ENCODE measurements around the gene ZNF575. TPM values are rescaled to one million over a fixed set of nuclear protein-coding genes. Genes with fewer than 3 reads are reported as not detected.

The ZNF575 gene, protein sequence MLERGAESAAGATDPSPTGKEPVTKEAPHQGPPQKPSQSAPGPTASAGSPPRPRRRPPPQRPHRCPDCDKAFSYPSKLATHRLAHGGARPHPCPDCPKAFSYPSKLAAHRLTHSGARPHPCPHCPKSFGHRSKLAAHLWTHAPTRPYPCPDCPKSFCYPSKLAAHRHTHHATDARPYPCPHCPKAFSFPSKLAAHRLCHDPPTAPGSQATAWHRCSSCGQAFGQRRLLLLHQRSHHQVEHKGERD
- total RNA-seq, result 0.32 TPM in 1 of 2 replicates, not detected in the other

DNA sequence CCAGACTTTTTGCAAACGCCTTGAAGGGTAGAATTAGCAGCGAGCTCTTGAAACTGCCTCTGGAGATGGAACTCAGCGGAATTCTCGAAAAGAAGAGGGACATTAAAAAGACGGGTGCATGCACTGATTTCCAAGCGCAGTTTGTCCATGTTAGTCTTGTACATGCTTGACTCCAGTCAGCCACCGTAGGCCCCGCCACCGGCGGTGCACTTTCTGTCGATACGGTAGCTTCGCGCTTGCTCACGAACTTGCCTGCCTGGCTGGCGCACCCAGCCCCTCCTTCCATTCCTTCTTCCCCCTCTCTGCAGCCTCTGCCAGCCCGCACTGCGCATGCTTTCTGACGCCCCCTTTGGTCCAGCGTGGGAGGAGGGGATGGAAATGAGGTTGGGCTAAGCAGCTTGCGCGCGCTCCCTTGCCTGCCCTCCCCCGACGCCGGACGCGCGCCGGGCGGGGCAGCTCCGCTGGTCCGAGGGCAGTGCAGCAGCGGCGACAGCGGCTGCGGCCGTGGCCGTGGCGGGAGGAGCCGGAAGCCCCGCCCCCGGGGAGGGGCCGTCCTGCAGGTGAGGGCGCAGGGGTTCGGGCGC is at the start of gene ZNF575:
Gene ZNF575, plus strand, starts transcription at position 227 of the 584 bp plus-strand sequence. CDS start 1,235 bp downstream, outside the sequence.

DNA sequence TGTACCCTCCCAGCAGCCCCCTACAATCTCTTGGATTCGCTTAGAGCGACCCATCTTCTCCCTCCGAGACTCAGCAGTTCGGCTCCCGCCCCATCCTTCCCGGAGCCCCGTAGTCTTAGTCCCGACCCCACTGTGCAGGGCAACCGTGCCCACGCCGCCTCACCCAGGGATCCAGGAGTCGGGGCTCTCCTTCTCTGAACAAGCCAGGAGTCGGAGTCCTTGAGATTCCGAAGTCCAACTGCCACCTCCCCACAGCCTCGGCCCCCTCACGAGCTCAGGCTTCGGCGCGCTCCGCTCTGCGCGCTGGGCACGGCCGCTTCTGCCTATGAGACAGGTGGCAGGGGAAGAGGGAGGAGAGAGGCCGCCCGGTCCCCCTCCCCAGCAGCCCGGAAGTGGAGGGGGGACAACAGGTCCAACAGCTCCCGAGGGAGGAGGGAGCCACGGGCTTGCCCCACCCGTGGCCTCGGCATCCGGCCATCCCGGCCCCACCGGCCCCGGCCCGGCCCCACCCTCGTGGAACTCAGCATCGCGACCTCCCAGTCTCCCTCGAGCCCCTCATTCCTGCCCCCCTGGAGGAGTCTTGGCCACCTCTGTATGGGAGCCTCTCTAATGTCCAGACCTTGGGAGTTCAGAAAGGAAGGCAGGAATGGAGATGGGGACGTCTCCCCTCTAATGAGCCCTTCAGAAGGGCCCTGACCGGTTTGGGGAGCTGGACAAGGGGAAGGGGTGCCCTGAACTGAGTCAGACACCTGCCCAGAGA is 28.4 kb upstream of the ZNF575 start, which contains the start of gene PHLDB3:
Gene PHLDB3, minus strand, starts transcription at position 321 of the 760 bp plus-strand sequence. CDS start 628 bp downstream, outside the sequence.

GRCh38 chr19:43526884-43527859 is 5.8 kb upstream of the ZNF575 start, which contains the start of gene ETHE1:
Gene ETHE1, minus strand, starts transcription at chr19:43527201. Its CDS starts 24 bp downstream, at chr19:43527177.

GRCh38 chr19:43575156-43575950 is 42.4 kb downstream of the ZNF575 start, which contains the start of the genes PINLYP and XRCC1:
Gene PINLYP, plus strand, starts transcription at chr19:43575801. Its CDS starts 1,391 bp downstream, at chr19:43577192.
Gene XRCC1, minus strand, starts transcription at chr19:43575527. Its CDS starts 69 bp downstream, at chr19:43575458.

Other genes starting within 250 kb of the ZNF575 start
- gene CD177, start 179.5 kb upstream of the ZNF575 start, total RNA-seq, result under 0.01 TPM in 1 of 2 replicates, not detected in the other
- gene TEX101, start 118.3 kb upstream of the ZNF575 start, total RNA-seq, result not detected in 2 replicates
- gene LYPD3, start 67.6 kb upstream of the ZNF575 start, total RNA-seq, result 0.32 and 0.36 TPM in 2 replicates
- 11.0 and 14.3 TPM in 2 replicates for gene PHLDB3, start 28.4 kb upstream of the ZNF575 start, total RNA-seq
- 46.4 and 80.8 TPM in 2 replicates for gene ETHE1, start 6.0 kb upstream of the ZNF575 start, total RNA-seq
- 13.1 and 18.8 TPM in 2 replicates for gene XRCC1, start 42.3 kb downstream of the ZNF575 start, total RNA-seq
- gene PINLYP, start 42.6 kb downstream of the ZNF575 start, total RNA-seq, result 3.0 and 3.6 TPM in 2 replicates
- gene IRGQ, start 62.9 kb downstream of the ZNF575 start, total RNA-seq, result 19.9 and 24.2 TPM in 2 replicates
- 8.8 and 11.1 TPM in 2 replicates for gene ZNF576, start 63.4 kb downstream of the ZNF575 start, total RNA-seq
- gene SRRM5, start 78.9 kb downstream of the ZNF575 start, total RNA-seq, result 0.24 TPM in 1 of 2 replicates, not detected in the other
- 20.2 and 25.6 TPM in 2 replicates for gene ZNF428, start 86.4 kb downstream of the ZNF575 start, total RNA-seq
- gene CADM4, start 106.7 kb downstream of the ZNF575 start, total RNA-seq, result 0.12 and 0.65 TPM in 2 replicates
- gene PLAUR, start 137.0 kb downstream of the ZNF575 start, total RNA-seq, result 61.3 and 73.6 TPM in 2 replicates
- gene IRGC, start 182.9 kb downstream of the ZNF575 start, total RNA-seq, result not detected in 2 replicates
- 16.8 and 19.8 TPM in 2 replicates for gene SMG9, start 221.8 kb downstream of the ZNF575 start, total RNA-seq
- 6.0 and 6.4 TPM in 2 replicates for gene KCNN4, start 247.8 kb downstream of the ZNF575 start, total RNA-seq

All from hair follicle dermal papilla cell (primary cell).